ENCODE data around the gene RASD1.
"Not testable (repeated sequence)": the region's sequence is repeated elsewhere in the genome, so short reads cannot be mapped to it uniquely, and the experiment has no call there.

GRCh38 chr17:17486416-17486815, 9.8 kb downstream of the RASD1 start:
- TF ChIP-seq CTCF (conservative IDR thresholded peaks at IDR 0.05; ENCODE audit: low read depth in 2 of 2); EZH2 (IDR thresholded peaks at IDR 0.05; ENCODE audit: low read depth, unreplicated experiment); EZH2phosphoT487 (IDR thresholded peaks at IDR 0.05; ENCODE audit: unreplicated experiment); POLR2AphosphoS5 (IDR thresholded peaks at IDR 0.05; ENCODE audit: low read depth); REST (IDR thresholded peaks at IDR 0.05; ENCODE audit: unreplicated experiment); CREB1 (CRISPR knock-in tag; IDR thresholded peaks at IDR 0.05; ENCODE audit: low read depth); STAT1 (IDR thresholded peaks at IDR 0.05; ENCODE audit: unreplicated experiment); ETS1 (IDR thresholded peaks at IDR 0.05); JUNB (IDR thresholded peaks at IDR 0.05; ENCODE audit: unreplicated experiment); ZNF114 (CRISPR knock-in tag; IDR thresholded peaks at IDR 0.05): not testable (repeated sequence)
